Heart right ventricle (tissue), 16 donors: ENCODE measurements around the gene MYO15B. TPM values are rescaled to one million over a fixed set of nuclear protein-coding genes. Genes with fewer than 3 reads are reported as not detected.
A peak's percentile ranks its signal among the peaks of the same experiment; 100 is the strongest.

ENCODE experiments used
- ATAC-seq, 8 donors: fragments of 200-7000 bp; cut with Tn5 transposase; one replicate each; pipeline ENCODE4 v1.9.1; 2020; ENCODE audit warnings: mild to moderate bottlenecking in 8 of 8, moderate library complexity in 8 of 8, moderate number of reproducible peaks in 1 of 8
- DNase-seq, 2 donors: peaks; one replicate each; pipeline ENCODE4 v3.0.0-alpha.2; 2020
- H3K27ac ChIP-seq, 10 donors: fragments of 200-600 bp; sonication (generic) in 2 of 10; one replicate each; pipeline versions ENCODE4 v1.5.0 to v1.8.0; 2020 to 2022; ENCODE audit warnings: mild to moderate bottlenecking in 3 of 10
- H3K27me3 ChIP-seq, 7 donors: fragments of 200-600 bp; one replicate each; pipeline ENCODE4 v1.8.0; 2021 to 2022; ENCODE audit warnings: mild to moderate bottlenecking in 2 of 7
- H3K36me3 ChIP-seq, 9 donors: fragments of 200-600 bp; sonication (generic) in 1 of 9; one replicate each; pipeline versions ENCODE4 v1.5.0 to v1.8.0; 2020 to 2022; ENCODE audit warnings: mild to moderate bottlenecking in 2 of 9
- H3K4me1 ChIP-seq, 9 donors: fragments of 200-600 bp; sonication (generic) in 1 of 9; one replicate each; pipeline versions ENCODE4 v1.5.0 to v1.8.0; 2020 to 2022; ENCODE audit warnings: mild to moderate bottlenecking in 4 of 9
- H3K4me3 ChIP-seq, 10 donors: fragments of 200-600 bp; sonication (generic) in 2 of 10; one replicate each; pipeline versions ENCODE4 v1.5.0 to v1.8.0; 2020 to 2022; ENCODE audit warnings: mild to moderate bottlenecking in 7 of 10, moderate library complexity in 2 of 10
- H3K9me3 ChIP-seq, 11 donors: fragments of 200-600 bp in 10 of 11; sonication (generic) in 2 of 11; one replicate each; pipeline versions ENCODE4 v1.5.0 to v1.8.0; 2013 to 2022; ENCODE audit warnings: mild to moderate bottlenecking in 2 of 11, control low read depth in 1 of 11, moderate library complexity in 1 of 11
- WGBS, 2 donors: extraction: QIAGEN DNeasy Blood & Tissue Kit; methylation state at CpG; one replicate each; pipeline ENCODE4 v1.1.7; 2013; ENCODE audit warnings: inconsistent platforms in 1 of 2; 5-methylcytosine and 5-hydroxymethylcytosine counted together
- intact Hi-C, 10 donors: fragments of 100-400 bp; cut with DNase I; formaldehyde crosslinking; loops; one replicate each; pipeline versions ENCODE4 v1.11.1 to v1.14.2; 2022
- polyA plus RNA-seq, 2 donors: library from polyadenylated mRNA; stranded (reverse); fragments of 200-250 nt; gene quantifications; one replicate each; pipeline ENCODE4 v1.2.3, GENCODE V29; 2013
- total RNA-seq, 10 donors: library from RNA; stranded (reverse); fragmentation: NEBNext Ultra II Directional in 3 of 10; extraction: Animal tissue kit (Norgen Biotek cat#: 25700) in 3 of 10; gene quantifications; one replicate each; pipeline versions ENCODE4 v1.2.1 to v1.2.4, GENCODE V29; 2021 to 2023
- TF ChIP-seq, protein P1 (sequence below), 9 donors: fragments of 200-600 bp; sonication (generic) in 2 of 9; IDR thresholded peaks; one replicate each; pipeline versions ENCODE4 v1.5.0 to v1.8.0; 2021 to 2022; ENCODE audit warnings: antibody characterized with exemption in 9 of 9, mild to moderate bottlenecking in 5 of 9, moderate library complexity in 1 of 9
- donor health status: Arrhythmogenic right ventricular cardiomyopathy.
- donor health status: ischemic (EF 13 %, LVEDD 7.1; RV severe dilation, severe dysfunction).
- donor health status: healthy with polysubstance abuse.
- donor health status: DM: no; HTN: yes; CAD: no.
- donor health status: DM: no; HTN: no; CAD: no.
- donor health status: ischemic (EF 25% LVEDD 6.9; RV normal size, moderate dysfunction).
- donor health status: ischemic (EF 25% LVEDD 5.7; RV mildly dilated, moderate dysfunction).
- donor health status: healthy.
- donor health status: DM: yes; HTN: yes; CAD: no.
- donor health status: Ischemic cardiomyopathy.
- donor health status: ischemic (EF 35%, LVEDD 5.7; RV mildly dilated, moderate dysfunction).
- donor health status: nonischemic (EF 11% LVEDD 7.7; RV severe dilation, severe dysfunction).
- donor health status: DM: yes; HTN: yes; CAD: no.
- donor health status: PGD.
- donor health status: ischemic (EF 29% LVEDD 5.4; RV normal size, mild dysfunction).
- donor health status: nonischemic (EF 23%, LVEDD 6.1; RV moderate dilation, normal function).

The MYO15B gene
- total and polyA plus RNA-seq, 12 donors: 27.9 to 205 (median 45.8) TPM

DNA sequence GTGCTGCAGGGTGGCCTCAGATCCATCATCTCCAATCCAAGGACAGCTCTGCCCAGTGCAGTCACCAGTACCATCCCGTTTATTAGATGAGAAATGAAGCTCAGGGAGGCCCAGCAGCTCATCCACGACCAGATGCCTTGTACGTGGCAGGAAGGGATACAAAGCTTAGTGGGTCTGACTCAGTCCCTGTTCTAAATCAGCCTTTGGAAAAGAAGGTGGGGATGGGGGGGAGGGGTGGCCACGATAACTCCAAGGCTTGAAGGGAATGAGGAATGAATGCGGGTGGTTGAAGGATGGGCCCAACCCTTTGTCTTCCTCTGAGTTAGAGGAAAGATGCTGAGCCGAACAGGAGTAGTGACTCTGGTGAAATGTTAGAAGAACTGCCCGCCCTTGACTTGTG is 36.3 kb upstream of the MYO15B start:
- Histone ChIP-seq H3K4me3 (no peak overlapping the region), H3K27me3 (no peaks in the 10 kb centered on the region), H3K4me1 (peaks cover 0 to 16% (median 0%) of the 10 kb centered on the region in 9 donors), H3K36me3 (no peaks in the 10 kb centered on the region), H3K27ac (no peak overlapping the region), H3K9me3 (no peaks in the 10 kb centered on the region)
- TF ChIP-seq, protein P1, sequence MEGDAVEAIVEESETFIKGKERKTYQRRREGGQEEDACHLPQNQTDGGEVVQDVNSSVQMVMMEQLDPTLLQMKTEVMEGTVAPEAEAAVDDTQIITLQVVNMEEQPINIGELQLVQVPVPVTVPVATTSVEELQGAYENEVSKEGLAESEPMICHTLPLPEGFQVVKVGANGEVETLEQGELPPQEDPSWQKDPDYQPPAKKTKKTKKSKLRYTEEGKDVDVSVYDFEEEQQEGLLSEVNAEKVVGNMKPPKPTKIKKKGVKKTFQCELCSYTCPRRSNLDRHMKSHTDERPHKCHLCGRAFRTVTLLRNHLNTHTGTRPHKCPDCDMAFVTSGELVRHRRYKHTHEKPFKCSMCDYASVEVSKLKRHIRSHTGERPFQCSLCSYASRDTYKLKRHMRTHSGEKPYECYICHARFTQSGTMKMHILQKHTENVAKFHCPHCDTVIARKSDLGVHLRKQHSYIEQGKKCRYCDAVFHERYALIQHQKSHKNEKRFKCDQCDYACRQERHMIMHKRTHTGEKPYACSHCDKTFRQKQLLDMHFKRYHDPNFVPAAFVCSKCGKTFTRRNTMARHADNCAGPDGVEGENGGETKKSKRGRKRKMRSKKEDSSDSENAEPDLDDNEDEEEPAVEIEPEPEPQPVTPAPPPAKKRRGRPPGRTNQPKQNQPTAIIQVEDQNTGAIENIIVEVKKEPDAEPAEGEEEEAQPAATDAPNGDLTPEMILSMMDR (IDR thresholded peaks at IDR 0.05): no peak
- DNase-seq (no peak), ATAC-seq (no peak)
- 86 to 89% methylated on average over 7 of the region's 7 CpGs for WGBS, 2 donors
- intact Hi-C loops: no loop called here

DNA sequence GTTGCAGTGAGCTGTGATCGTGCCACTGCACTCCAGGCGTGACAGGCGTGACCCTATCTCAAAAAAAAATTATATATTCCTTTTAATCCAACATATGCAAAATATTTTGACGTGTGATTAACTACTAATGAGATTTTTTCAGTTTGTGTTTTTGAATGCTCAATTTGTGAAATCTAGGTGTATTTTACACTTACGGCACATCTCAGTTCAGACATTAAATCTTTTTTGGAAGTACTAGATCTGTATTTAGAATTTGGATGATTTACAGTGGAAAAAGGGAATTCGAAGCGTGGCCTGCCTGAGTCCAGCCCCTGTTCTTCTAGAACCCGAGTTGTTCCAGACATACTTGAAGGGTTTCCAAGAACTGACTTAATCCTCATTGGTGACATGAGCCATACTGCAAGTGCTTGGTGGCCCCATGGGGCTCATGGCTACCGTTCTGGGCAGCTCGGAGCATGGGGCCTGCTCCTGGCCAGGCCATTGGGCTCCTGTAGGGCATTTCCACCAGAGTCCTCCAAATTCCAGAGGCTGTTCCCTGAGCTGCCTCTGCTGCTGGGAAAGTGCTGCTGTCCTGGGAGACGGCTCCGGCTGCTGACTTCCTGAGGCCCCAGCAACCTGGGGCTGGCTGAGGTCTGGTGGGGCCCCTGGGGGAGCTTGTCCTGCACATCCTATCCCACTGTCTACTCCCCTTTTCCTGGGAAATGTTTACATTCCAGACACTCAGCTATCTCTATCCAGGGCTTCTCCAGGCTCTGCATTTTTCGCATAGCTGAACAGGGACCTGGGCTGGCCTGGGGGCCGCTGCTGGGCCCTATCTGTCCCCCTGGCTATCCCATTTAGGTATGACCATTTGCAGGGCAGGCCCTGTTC is 34.9 kb upstream of the MYO15B start:
- intact Hi-C loops: no loop called here
- H3K27me3 ChIP-seq: no peaks in the 10 kb centered on the region
- H3K9me3 ChIP-seq: no peaks in the 10 kb centered on the region
- DNase-seq: no peak
- no peaks in the 10 kb centered on the region for H3K36me3 ChIP-seq
- ATAC-seq: peak in 4 of 8 donors; percentile 7 to 30 (median 17)
- peaks cover 0 to 23% (median 0%) of the 10 kb centered on the region in 9 donors for H3K4me1 ChIP-seq
- TF ChIP-seq, protein P1 (IDR thresholded peaks at IDR 0.05): no peak
- no peak overlapping the region for H3K4me3 ChIP-seq
- 60 to 67% methylated on average over 14 of the region's 14 CpGs for WGBS, 2 donors
- H3K27ac ChIP-seq: no peak overlapping the region

DNA sequence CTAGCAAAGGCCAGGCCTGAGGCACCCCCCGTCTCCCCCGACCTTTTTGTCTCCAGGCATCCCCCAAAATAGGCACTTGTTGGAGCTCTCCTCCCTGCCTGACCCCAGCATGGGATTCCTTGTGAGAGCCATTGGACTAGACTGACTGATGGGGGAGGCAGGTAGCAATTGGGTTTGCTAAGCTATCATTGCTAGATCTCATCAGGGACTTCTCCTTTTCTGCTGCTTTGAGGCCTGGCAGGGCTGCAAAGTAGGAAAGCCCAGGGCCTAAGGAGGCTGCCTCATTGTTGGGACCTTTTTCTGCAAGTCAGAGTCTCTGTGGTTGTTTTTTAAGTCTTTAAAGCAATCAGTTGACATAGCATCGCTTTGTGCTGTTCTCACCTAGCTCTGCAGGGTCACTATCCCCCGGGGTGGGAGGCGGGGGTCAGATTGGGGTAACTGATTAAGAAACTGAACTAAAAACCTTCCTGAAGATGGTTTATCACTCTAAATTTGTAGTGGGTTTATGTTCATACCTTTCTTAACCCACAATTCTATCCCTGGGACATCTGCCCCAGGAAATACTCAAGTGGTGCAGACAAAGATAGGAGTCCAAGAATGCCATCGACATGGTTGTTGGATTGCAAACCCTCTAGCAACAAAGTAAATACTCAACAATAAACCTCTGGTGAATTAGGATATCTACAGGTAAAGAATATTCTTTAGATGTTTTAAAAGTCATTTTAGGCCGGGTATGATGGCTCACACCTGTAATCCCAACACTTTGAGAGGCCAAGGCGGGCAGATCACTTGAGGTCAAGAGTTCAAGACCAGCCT is 34.1 kb upstream of the MYO15B start:
- no peaks in the 10 kb centered on the region for H3K27me3 ChIP-seq
- WGBS, 2 donors: 74 to 78% methylated on average over 8 of the region's 8 CpGs
- TF ChIP-seq, protein P1 (IDR thresholded peaks at IDR 0.05): no peak
- H3K4me1 ChIP-seq: peaks cover 0 to 23% (median 0%) of the 10 kb centered on the region in 9 donors
- ATAC-seq (no peak), DNase-seq (no peak)
- no peak overlapping the region for H3K27ac ChIP-seq
- H3K9me3 ChIP-seq: no peaks in the 10 kb centered on the region
- H3K36me3 ChIP-seq: no peaks in the 10 kb centered on the region
- intact Hi-C loops: no loop called here
- H3K4me3 ChIP-seq: no peak overlapping the region

DNA sequence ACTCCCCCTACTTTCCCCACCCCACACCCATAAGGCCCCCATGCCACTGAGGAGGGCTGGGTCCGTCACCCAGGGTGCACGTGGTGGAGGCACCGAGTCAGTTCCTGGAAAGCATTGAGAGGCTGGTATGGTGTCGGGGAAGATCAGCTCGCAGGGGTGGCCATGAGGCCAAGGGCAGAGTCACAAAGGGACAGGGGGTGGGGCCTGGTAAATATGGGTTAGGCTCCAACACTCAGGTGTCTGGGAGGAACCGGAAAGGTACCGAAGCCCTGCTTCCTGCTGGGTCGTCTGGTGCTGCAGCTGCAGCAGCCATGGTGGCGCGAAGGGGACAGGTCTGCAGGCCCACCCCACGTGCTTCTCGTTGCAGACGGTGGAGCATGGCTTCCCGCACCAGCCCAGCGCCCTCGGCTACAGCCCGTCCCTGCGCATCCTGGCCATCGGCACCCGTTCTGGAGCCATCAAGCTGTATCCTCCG is 31.9 kb upstream of the MYO15B start:
- DNase-seq: no peak
- ATAC-seq: no peak

More for the DNA sequence above, 31.9 kb upstream of the MYO15B start:
- Histone ChIP-seq H3K36me3 (no peaks in the 10 kb centered on the region), H3K4me1 (peaks cover 0 to 16% (median 0%) of the 10 kb centered on the region in 9 donors), H3K4me3 (no peak overlapping the region), H3K9me3 (no peaks in the 10 kb centered on the region), H3K27me3 (no peaks in the 10 kb centered on the region), H3K27ac (no peak overlapping the region)
- intact Hi-C loops: no loop called here
- TF ChIP-seq, protein P1 (IDR thresholded peaks at IDR 0.05): no peak
- 95% methylated on average over 21 of the region's 21 CpGs for WGBS, 2 donors
